GM20431 (cell line): Measurements from ENCODE around the gene OR1D5.
"Not testable (repeated sequence)": the region's sequence is repeated elsewhere in the genome, so short reads cannot be mapped to it uniquely, and the experiment has no call there.

Experiments used
- in situ Hi-C: fragments of 300-500 bp; cut with MseI, MboI; formaldehyde crosslinking; loops from one replicate; pipeline ENCODE4 v1.15.0; 2020; ENCODE audit warnings: low sequenced_read_pairs; ENCODE audit not compliant: unreplicated experiment

OR1D5 gene, protein sequence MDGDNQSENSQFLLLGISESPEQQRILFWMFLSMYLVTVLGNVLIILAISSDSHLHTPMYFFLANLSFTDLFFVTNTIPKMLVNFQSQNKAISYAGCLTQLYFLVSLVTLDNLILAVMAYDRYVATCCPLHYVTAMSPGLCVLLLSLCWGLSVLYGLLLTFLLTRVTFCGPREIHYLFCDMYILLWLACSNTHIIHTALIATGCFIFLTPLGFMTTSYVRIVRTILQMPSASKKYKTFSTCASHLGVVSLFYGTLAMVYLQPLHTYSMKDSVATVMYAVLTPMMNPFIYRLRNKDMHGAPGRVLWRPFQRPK

DNA sequence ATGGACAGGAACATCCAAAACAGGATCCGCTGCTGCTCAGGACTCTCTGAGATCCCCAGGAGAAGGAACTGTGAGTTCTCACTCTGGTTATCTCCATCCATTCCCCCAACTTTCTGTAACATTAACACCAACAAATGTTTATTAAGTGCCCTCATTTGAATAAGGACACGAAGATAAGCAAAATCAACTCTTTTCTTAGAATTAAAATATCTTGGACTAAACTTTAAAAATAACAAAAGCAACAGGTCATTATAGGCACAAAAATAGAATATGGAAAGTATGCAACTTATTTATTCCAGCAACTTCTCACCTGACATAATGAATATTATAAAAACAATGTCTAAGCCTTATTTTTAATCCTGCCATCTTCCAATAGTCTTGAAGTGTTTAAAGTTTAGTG, at the start of gene OR1D5:
Gene OR1D5 (minus strand): TSS at position 101 of the 400 bp plus-strand sequence. CDS start 0 bp downstream, at position 101.
- in situ Hi-C loops, result not testable (repeated sequence)

DNA sequence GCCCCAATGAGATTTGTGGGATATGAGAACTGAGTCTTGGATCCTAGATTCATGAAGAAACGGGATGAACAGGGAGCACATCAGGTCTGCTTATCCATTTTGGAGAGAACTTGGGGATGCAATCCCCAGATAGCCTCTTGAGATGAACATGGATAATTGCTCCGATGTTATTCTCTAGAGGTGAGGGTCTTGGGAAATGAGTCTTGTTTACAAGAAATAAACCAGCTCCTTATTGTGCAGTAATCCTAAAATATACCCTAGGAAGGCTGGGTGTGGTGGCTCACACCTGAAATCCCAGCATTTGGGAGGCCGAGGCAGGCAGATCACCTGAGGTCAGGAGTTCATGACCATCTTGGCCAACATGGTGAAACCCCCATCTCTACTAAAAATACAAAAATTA, 40.9 kb upstream of the OR1D5 start, which contains the start of gene OR1D2:
Gene OR1D2 (minus strand): TSS at position 101 of the 400 bp plus-strand sequence. CDS start 11,426 bp downstream, outside the sequence.
- in situ Hi-C loops, result no loop called here

DNA sequence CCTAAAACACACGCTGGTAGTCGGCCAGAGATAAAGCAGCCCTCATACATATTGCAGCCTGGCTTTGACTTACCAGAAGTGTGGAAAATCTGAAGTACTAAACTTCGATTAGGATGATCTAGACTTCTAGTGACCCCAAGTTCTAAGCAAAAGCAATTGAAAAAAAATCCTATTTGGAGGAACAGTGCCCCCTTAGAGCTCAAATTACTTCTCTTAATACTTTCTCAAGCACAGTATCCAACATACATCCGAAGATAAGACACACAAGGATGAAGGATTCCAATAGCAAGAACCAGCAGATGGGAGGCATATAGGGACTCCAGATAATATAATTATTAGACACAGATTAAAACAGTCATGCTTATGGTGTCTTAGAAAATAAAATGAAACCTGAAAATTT, 10.4 kb upstream of the OR1D5 start:
- in situ Hi-C loops, result not testable (repeated sequence)

DNA sequence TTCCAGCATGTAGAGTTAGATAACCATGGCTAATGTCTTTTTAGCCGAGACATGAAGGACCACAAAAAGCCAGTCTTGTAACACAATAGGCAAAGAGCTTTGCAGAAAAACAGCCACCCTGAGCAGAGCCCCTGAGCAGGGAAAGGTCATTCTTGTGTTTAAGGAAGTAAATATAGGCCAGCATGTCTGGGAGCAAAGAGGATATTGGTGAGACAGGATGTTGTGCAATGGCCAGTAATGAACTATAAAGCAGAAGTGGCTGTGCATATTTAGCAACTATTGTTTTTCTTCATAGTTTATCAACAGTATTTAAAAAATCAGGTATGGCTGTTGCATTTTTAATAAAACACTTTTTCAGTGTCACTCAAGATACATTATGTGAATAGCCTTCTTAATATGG, 1.8 kb upstream of the OR1D5 start:
- in situ Hi-C loops, result not testable (repeated sequence)

DNA sequence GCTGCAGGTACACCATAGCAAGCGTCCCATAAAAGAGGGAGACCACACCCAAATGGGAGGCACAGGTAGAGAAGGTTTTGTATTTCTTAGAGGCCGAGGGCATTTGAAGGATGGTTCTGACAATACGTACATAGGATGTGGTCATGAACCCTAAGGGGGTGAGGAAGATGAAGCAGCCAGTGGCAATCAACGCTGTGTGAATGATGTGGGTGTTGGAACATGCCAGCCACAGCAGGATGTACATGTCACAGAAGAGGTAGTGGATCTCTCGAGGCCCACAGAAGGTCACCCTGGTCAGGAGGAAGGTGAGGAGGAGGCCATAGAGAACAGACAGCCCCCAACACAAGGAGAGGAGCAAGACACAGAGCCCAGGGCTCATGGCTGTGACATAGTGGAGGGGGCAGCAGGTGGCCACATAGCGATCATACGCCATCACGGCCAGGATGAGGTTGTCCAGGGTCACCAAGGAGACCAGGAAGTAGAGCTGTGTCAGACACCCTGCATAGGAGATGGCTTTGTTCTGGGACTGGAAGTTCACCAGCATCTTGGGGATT, 506 bp downstream of the OR1D5 start:
- in situ Hi-C loops, result not testable (repeated sequence)

DNA sequence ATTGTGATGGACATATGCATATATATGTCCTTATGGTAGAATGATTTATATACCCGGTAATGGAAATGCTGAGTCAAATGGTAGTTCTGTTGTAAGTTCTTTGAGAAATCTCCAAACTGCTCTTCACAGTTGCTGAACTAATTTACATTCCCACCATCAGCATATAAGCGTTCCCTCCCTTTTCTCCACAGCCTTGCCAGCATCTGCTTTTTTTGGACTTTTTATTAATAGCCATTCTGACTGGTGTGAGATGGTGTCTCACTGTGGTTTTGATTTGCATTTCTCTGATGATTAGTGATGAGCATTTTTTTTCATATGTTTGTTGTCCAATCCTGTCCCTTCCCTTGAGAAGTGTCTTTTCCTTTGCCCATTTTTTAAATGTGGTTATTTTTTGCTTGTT, 8.5 kb downstream of the OR1D5 start:
- in situ Hi-C loops, result not testable (repeated sequence)

DNA sequence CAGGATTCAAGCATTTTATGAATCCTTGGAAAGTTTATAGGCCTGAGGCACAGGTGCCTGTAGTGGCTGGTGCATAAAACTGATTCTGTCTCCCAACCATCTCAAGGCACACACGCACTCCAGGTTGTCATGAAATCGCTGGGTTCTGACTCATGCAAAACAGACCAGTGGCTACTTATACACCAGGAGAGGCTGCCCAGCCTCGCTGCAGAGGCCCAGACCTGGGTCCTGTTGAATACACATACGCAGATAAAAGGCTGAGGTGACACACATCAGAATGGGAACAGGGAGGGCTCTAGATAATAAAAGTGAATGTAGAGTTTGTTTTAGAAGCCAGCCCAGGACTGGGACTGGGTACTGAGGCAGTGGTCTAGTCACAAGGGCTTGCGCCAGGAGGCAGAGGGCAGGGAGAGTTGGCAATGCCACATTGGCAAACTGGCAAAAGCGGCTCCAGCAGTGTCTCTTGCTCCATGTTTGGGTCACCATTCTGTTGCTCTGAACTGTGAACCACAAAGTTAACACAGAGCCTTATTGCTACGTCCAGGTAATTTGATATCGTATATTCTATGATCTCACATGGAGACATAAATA, 13.6 kb downstream of the OR1D5 start:
- in situ Hi-C loops, result no loop called here

DNA sequence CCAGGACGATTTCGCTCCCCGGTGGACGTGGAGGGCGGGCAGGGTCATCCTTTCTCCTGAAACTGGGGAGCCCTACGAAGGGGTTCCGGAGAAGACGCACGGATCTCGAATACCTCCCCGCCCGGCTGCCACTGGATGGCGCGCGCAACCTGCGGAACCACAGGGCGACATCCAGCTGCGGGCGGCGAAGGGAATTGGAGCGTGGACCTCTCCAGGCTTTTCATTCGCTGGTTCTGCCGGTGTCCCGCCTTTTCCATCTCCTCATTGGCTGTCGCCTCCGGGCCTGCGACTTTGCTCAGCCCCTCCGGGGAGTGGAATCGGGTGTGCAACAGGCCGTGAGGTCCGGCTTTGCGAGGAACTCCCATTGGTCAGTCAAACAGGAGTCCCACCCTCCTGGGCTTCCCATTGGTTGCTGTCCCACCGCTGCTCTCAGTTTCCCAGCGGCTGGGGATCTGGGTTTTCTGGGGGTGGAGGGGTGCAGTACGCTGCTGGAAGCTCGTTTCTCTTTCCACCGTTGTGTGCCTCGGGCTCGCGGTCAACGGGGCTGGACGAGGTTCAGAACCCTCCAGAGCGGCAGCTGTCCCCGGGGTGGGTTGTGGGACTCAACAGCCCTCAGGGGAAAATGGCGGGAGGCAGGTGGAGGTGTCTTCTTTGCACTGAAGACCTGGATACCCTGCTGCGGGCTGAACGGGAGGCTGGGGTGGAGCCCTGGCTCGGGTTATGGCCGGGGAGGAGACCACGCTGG, 14.5 kb downstream of the OR1D5 start:
- in situ Hi-C loops, result no loop called here

DNA sequence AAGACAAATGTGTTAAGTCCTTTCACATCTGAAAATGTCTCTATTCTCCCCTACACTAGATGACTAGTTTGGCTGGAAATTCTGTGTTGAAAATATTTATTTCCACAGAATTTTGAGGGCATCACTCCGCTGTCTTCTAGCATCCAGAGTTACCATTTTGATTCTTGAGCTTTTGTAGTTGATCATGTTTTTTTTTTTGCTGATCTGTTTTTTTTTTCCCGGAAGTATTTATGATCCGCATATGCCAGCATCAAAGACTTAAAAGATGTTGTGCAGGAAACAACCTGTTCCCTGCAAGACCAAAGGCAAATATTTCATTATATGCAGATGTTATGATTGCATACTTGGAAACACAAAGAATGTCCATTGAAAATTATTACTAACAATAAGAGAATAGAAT, 16.7 kb downstream of the OR1D5 start:
- in situ Hi-C loops, result no loop called here

DNA sequence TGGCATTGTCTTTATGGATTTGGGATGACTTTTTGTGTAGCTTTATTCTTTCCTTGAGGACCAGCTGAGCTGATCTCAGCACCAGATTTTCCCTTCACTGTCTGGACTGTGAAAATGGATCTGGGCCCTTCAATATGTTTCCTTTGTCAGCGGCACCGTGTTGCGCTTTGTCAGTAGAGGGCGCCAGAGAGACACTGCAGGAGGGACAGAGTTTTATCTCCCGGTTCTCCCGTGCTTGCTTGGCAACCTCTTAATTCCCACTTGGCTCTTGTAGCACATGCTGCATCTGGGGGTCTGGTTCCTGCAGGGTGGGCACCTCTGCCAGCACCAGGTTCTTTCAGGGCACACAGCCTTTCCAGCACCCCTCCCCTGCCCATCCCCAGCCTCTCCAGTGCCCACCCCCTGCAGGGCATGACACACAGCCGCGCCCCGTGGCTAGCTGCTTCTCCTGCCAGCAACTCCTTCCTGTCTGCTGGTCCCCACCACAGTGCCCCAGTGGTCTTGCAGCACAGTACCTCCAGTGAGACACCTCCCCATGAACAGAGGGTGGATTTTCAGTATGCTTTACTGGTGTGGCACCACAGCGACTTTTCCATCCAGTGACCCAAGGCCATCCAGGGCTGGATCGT, 19.6 kb downstream of the OR1D5 start:
- in situ Hi-C loops, result no loop called here

DNA sequence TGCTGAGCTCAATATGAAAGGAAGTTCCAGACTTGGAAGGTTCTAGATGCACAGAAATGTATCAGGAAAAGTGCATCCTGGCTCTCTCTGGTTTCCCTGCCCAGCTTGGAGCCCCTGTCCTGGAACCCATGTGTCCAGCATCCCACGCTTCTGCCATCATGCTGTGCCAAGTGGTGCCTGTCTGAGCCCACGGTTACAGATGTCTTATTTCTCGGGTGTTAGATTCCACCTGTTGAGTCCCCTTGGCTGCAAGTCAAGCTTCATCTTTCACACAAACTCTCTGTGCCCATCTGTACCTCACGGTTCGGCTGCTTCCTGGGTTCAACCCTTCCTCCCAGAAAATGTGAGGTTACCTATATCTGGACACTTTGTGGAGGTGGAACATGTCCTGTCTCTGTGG, 22.5 kb downstream of the OR1D5 start:
- in situ Hi-C loops, result no loop called here

DNA sequence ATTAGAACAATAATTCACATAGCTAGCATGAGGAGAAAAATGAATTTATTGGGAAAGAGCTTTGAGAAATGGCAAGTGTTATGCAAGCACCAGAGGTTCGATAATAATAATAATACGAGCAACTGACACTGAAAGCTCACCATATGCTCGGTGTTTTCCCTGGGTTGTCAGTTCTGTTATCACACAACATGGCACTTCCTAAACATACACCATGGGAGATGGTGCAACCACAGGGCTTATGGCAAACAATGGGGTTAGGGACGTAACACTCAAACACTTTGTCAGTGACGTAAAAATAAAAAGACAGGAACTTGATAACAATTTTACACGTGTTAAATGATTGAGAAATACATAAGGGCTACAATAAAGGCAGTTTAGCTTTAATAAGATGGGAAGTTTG, 23.7 kb downstream of the OR1D5 start:
- in situ Hi-C loops, result no loop called here

DNA sequence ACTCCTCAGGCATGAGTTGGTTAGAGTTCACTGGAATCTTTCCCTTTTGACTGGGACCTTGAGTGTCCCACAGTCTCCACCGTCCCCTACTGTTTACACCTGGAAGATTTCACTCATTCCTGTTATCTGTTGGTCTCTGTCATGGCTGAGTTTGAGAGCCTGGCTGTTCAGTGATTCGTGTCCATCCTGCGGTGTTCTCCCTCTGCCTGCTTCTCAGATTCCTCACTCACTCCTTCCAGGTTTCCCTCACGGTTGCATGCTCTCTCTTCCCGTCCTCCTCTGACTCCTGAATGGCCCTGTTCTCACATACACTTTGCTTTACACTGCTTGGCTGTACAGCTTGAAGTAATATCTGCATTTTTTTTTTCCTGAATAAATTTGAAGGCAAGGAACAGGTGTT, 24.5 kb downstream of the OR1D5 start:
- in situ Hi-C loops, result no loop called here

DNA sequence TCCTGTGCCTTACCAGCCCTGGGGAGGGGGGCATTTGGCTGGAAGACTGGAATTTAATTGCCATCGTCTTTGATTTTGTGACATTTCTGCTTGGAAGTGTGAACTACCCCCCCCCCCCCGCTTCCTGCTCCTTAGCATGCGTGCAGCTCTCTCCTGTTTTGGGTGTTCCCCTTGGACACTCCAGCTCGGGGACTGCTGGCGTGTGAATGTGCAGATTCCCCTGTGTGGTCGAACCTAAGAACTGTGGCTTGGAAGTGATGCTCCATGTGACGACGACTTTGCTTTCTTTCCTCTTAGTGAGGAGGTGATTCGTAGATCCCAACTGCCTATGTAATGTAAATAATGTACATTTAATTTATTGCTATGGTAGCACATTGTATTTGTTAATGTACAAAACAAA, 26.1 kb downstream of the OR1D5 start:
- in situ Hi-C loops, result no loop called here

DNA sequence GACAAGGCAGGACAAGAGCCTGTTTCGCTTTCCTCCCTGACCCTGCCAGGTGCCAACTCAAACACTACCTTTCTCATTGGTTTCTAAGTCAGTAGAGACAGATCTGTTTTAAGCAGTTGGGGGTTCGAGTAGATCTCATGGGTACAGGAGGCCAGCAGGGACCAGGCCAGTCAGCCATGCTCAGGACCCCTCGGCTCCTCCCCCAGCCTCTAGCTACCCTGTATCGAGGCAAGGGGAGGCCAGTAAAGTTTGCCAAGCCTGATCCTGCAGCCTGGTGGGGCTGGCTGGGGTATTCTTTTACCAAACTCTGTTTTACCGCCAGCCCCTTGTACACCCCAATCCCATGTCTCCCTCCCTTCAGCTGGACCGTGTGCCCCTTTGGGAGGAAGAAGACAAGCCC, 26.6 kb downstream of the OR1D5 start:
- in situ Hi-C loops, result no loop called here

DNA sequence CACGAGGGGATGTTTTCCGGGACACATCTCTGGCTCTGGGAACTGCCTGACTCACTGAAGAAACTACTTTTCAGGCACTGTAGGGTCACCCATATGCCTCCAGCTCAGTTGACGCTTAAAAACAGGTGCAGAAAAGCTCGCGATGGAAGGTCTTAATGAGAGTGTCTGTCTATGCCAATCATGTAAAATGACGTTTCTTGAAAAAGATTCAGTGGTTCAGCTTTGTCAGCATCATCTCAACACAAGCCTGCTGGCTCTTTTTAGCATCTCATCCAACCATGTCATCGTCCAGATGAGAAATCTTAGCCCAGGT, 27.5 kb downstream of the OR1D5 start:
- in situ Hi-C loops, result no loop called here

DNA sequence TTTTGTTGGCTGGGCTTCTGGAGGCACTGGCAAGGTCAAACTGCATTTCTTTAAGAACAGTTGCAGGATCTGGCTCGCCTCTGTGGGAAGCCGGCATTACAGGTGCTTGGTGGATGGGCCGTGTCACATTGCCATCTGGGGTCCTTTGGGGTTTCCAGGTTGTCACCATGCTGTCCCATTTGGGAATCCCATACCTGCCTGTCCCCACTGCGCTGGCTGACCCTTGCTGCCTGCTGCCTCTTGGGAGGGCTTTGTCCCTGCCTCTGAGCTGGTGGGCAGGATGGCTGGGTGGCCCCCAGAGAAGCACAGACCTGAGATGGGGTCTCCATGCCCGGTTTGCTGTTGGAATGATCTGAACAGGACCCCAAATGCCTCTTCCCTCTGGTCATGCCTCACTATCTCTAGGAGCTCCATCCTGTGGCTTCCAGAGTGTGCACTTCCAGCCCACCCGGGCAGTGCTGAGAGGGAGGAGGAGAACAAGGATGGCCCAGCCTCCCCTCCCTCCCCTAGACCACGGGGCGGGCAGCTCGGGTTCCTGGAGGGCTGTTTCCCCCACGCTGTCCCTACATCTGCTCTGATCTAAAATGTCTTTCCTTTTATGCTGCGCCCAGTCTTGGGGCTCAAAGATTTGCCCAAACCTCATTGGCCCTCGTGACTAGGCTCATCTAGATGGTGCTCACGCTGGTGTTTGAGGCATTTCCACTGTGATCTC, 28.0 kb downstream of the OR1D5 start:
- in situ Hi-C loops, result no loop called here

DNA sequence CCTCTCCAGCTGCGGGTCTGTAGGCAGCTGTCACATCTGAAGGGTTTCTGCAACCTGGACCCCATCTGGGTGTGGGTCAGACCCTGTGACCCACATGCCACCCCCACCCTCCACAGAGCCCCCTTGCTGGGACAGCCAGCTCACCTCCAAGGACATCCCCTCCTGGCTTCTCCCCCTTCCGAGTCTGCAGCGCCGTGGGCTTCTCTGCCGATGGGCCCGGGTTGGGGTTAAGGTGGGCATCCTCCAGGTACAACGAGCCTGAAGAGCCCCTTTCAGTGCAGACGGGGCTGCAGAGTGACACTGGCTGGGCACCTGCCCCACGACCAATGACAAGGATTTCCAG, 28.9 kb downstream of the OR1D5 start:
- in situ Hi-C loops, result no loop called here

DNA sequence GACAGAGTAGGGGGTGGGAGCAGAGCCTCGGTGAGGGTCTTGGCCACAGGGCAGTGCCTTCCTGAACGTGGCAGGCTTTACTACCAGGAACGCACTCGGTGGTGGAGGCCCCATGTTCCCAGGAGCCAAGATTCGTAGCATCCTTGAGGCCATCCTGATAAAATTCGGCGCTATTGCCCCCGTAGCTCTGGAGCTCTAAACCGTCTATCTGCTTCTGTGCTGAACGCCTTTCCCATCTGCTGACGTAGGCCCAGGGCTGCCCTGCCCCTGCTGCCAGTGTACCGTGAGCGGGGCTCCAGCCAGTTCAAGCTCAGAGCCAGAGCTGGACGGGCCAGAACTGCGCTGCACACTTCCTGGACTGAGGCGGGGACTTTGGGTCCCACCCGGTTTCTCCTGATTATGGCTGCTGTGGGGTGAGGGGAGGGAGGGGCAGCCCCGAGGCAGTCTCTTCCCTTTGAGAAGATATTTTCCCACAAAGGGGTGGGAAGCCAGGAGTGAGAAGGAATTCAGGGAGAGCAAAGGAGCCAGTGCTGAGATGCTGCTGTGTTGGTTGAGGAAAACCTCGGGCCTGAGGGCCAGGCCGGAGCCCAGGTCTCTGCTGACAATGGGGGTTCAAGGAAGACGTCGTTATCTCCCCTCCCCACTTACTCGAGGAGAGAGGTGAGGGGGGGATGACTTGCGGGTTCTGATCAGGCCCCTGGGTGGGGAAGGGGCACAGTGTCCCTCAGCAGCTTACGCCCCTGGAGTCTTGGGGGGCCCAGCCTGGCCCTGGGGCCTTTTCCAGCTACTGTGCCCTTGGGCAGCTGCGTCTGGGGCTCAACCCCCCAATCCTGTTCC, 29.4 kb downstream of the OR1D5 start:
- in situ Hi-C loops, result no loop called here
